ENCODE results near the gene MYNN. TPM values are rescaled to one million over a fixed set of nuclear protein-coding genes. Genes with fewer than 3 reads are reported as not detected.

MYNN gene
- total and polyA plus RNA-seq, 2 of the 13 experiments (the other 11 are each of a cell fraction or from before 2014, with no cell fraction given), result 10.4 to 17.6 TPM

GRCh38 chr3:169769287-169770181 lies 3.7 kb upstream of the MYNN start, which contains the start of gene ACTRT3 (continued):
- TF ChIP-seq TP53 (CRISPR knock-in tag; conservative IDR thresholded peaks at IDR 0.05) (no peak), TMF1 (CRISPR knock-in tag; IDR thresholded peaks at IDR 0.05; ENCODE audit: low read depth) (no peak), SRF (IDR thresholded peaks at IDR 0.05; ENCODE audit: low read depth, low read length) (no peak), DNMT3B (CRISPR knock-in tag; conservative IDR thresholded peaks at IDR 0.05) (no peak), FOXM1 (CRISPR knock-in tag; IDR thresholded peaks at IDR 0.05) (no peak), PHF21A (CRISPR knock-in tag; IDR thresholded peaks at IDR 0.05) (no peak; the same call in 1 of the 2 replicates), ZNF746 (CRISPR knock-in tag; IDR thresholded peaks at IDR 0.05) (no peak), ZNF83 (CRISPR knock-in tag; IDR thresholded peaks at IDR 0.05; ENCODE audit: borderline replicate concordance) (no peak), ZNF530 (CRISPR knock-in tag; IDR thresholded peaks at IDR 0.05; ENCODE audit: low read depth) (no peak), GMEB2 (CRISPR knock-in tag; IDR thresholded peaks at IDR 0.05; ENCODE audit: low read depth) (no peak), ZNF589 (CRISPR knock-in tag; conservative IDR thresholded peaks at IDR 0.05) (no peak), ZC3H13 (CRISPR knock-in tag; IDR thresholded peaks at IDR 0.05) (no peak), ZNF615 (CRISPR knock-in tag; IDR thresholded peaks at IDR 0.05; ENCODE audit: borderline replicate concordance) (no peak), ZNF839 (CRISPR knock-in tag; IDR thresholded peaks at IDR 0.05; ENCODE audit: borderline replicate concordance) (no peak), PAWR (CRISPR knock-in tag; IDR thresholded peaks at IDR 0.05; ENCODE audit: borderline replicate concordance) (no peak), MIER2 (CRISPR knock-in tag; IDR thresholded peaks at IDR 0.05) (no peak), ZNF75D (CRISPR knock-in tag; IDR thresholded peaks at IDR 0.05; ENCODE audit: borderline replicate concordance) (no peak), XBP1 (CRISPR knock-in tag; IDR thresholded peaks at IDR 0.05) (no peak), ZSCAN30 (CRISPR knock-in tag; IDR thresholded peaks at IDR 0.05) (no peak)
- TF ChIP-seq, protein P1, sequence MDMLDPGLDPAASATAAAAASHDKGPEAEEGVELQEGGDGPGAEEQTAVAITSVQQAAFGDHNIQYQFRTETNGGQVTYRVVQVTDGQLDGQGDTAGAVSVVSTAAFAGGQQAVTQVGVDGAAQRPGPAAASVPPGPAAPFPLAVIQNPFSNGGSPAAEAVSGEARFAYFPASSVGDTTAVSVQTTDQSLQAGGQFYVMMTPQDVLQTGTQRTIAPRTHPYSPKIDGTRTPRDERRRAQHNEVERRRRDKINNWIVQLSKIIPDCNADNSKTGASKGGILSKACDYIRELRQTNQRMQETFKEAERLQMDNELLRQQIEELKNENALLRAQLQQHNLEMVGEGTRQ (IDR thresholded peaks at IDR 0.05; ENCODE audit: low read depth, low read length), result no peak
- TF ChIP-seq, protein P1 (CRISPR knock-in tag; IDR thresholded peaks at IDR 0.05; ENCODE audit: borderline replicate concordance), result no peak
- TF ChIP-seq, protein P2, sequence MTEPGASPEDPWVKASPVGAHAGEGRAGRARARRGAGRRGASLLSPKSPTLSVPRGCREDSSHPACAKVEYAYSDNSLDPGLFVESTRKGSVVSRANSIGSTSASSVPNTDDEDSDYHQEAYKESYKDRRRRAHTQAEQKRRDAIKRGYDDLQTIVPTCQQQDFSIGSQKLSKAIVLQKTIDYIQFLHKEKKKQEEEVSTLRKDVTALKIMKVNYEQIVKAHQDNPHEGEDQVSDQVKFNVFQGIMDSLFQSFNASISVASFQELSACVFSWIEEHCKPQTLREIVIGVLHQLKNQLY (CRISPR knock-in tag; IDR thresholded peaks at IDR 0.05), result no peak
- TF ChIP-seq, protein P3, sequence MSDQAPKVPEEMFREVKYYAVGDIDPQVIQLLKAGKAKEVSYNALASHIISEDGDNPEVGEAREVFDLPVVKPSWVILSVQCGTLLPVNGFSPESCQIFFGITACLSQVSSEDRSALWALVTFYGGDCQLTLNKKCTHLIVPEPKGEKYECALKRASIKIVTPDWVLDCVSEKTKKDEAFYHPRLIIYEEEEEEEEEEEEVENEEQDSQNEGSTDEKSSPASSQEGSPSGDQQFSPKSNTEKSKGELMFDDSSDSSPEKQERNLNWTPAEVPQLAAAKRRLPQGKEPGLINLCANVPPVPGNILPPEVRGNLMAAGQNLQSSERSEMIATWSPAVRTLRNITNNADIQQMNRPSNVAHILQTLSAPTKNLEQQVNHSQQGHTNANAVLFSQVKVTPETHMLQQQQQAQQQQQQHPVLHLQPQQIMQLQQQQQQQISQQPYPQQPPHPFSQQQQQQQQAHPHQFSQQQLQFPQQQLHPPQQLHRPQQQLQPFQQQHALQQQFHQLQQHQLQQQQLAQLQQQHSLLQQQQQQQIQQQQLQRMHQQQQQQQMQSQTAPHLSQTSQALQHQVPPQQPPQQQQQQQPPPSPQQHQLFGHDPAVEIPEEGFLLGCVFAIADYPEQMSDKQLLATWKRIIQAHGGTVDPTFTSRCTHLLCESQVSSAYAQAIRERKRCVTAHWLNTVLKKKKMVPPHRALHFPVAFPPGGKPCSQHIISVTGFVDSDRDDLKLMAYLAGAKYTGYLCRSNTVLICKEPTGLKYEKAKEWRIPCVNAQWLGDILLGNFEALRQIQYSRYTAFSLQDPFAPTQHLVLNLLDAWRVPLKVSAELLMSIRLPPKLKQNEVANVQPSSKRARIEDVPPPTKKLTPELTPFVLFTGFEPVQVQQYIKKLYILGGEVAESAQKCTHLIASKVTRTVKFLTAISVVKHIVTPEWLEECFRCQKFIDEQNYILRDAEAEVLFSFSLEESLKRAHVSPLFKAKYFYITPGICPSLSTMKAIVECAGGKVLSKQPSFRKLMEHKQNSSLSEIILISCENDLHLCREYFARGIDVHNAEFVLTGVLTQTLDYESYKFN (CRISPR knock-in tag; conservative IDR thresholded peaks at IDR 0.05), result no peak; the same call in 1 of the 2 replicates
